ENCODE results near the gene FAM184B.
A peak's percentile ranks its signal among the peaks of the same experiment; 100 is the strongest.

FAM184B gene

GRCh38 chr4:17624821-17625220 is 156.6 kb downstream of the FAM184B start:
- no peak for DNase-seq

DNA sequence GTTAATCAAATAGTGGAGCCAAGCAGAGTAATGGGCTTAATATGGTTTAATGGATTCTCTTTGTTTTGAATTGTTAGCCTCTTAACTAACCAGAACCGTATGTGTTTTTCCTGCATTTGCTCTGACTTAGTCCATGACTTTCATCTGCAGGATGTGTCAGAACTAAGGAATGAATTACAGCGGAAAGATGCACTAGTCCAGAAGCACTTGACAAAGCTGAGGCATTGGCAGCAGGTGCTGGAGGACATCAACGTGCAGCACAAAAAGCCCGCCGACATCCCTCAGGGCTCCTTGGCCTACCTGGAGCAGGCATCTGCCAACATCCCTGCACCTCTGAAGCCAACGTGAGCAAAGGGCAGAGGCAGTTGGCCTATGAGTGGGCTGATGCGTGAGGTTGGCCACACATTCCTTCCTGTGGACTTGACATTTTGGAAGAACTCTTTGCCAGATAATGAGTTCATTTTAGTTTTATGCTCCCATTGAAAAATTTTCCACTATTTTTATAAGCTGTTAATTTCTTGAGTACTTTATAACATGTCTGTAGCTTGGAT is 157.9 kb downstream of the FAM184B start:
- no peak for DNase-seq

GRCh38 chr4:17619416-17620105 is 161.9 kb downstream of the FAM184B start:
- no peak for DNase-seq

GRCh38 chr4:17618926-17619325 is 162.5 kb downstream of the FAM184B start:
- DNase-seq, result no peak

GRCh38 chr4:17616283-17616682 is 165.1 kb downstream of the FAM184B start:
- DNase-seq, result no peak

GRCh38 chr4:17614416-17615299 is 166.8 kb downstream of the FAM184B start, which contains the start of gene MED28:
Gene MED28 (plus strand): TSS chr4:17614641. CDS start chr4:17614655, 14 bp downstream.
- peak; percentile 86 to 88 for DNase-seq

GRCh38 chr4:17613761-17614415 is 167.5 kb downstream of the FAM184B start:
- DNase-seq, result no peak

DNA sequence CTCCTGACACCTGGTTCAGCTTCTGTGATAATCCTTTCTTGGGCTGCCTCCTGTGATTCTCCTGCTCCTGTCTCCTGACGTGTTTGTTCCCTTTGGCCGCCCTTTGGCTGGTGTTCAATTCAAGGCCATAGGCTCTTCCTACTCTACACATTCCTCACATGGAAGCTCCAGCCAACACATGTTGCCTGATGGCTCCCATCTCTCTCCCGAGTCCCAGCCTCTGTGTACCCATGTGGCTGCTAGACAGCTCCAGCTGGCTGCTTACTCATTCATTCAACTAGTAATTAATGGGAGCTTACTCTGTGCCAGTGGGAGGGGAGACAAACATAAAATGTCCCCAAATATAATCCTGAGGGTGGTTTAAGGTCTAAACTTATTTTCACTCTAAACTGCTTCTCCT is 176.2 kb downstream of the FAM184B start:
- peak in 1 of 2 donors; percentile 16 for DNase-seq

DNA sequence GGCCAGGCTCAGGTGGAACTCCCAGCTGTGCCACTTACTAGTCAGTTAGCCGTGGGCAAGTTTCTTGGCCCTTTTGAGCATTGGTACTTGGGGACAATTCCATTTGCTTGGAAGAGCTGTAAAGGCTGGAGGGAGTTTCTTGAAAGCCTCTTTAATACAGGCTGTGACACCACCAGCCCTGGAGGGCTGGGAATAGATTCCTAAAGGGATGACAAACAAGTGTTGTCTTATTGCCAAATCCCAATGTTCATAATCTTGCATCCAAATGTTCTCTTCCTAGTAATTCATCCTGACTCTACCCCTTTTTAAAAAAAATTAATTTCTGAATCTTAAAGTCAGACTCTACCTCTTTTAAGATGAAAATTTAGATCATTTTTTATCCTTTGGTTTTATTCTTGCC is 181.6 kb downstream of the FAM184B start:
- DNase-seq, result no peak

DNA sequence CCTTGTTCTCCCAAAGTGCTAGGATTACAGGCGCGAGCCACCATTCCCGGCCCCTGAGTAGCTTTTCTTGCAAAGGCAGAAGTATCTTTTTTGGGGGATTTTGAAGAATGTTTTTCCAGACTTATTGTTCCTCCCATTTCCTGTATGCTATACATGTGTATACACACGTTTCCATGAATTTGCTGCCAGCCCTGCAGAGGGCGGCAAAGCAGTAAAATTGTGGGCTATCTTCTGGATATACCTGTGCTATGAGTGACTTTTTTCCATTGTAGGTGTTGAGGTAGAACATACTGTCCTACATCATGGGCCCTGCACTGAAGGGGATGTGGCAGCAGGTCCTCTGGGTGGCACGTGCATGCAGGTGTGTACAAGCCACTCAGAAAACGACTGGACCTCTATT is 183.9 kb downstream of the FAM184B start:
- DNase-seq, result no peak

DNA sequence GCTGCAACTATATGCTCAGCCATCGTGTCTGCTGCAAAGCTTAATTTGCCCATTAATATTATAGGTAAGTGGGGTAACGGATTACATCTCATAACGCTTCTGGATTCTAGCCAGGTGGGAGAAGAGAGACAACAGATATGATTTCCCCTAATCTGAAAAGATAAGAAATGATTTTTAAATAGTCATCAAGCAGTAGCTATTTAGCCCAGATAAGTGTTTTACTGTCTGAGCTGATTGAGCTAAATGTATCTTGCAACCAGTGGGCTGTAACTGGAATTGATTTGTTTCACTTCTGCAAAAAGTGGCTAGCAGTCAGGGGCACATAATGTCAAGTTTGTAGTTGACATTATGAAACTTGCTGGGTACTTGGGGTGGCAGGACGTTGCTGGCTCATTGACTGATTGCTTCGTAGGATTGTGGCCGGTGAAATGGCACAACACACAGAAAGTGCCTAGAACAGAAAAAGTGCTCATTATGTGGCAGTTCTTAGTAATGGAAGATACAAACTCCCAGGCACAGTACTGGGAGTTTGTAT is 185.9 kb downstream of the FAM184B start:
- DNase-seq, result no peak

DNA sequence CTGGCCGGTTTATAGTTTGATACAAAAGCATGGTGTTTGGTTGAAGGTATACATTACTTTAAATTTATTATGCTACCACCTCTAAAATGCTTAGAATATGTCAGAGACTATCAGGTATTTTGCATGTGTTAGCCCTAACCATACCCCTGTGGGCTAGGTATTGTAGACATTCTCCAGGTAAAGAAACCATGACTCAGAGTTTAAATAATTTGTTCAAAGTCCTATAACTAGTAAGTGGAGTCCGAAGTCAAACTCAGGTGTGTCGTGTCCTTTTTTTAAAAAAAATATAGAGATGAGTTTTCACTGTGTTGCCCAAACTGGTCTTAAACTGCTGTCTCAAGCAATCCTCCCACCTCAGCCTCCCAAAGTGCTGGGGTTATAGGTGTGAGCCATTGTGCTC is 192.1 kb downstream of the FAM184B start:
- no peak for DNase-seq

- DNase-seq, result peak in 1 of 2 donors; percentile 37
Measured at GRCh38 chr4:17587094-17587822, 194.2 kb downstream of the FAM184B start.

DNA sequence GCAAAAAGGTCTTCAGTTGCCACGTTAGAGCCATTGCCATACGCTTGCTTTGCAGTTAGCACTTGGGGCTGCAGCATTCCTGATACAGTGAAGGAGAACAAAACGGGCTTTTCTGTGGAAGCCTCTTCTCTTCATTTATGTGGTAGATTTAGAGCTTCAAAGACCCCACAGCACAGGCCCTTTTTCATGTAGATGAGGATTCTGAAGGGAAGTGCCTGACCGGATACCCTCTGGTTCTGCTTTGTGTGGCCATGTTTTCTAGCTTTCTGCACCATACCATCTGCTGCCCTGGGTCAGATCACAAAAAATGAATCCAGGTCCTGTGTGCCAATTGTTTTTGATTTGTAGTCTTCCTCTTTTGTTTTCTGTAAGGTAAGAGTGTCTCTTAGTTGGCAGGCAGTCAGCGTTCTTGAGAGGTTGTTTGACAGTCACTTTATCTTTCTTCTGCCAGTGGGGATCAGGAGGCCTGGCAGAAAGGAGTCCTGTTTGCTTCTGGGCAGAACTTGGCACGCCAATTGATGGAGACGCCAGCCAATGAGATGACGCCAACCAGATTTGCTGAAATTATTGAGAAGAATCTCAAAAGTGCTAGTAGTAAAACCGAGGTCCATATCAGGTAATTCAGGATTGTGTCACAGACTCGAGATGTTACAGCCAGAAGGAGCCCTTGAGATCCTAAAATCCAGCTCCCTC is 196.8 kb downstream of the FAM184B start:
- DNase-seq, result no peak

GRCh38 chr4:17583941-17584340 is 197.5 kb downstream of the FAM184B start:
- no peak for DNase-seq

DNA sequence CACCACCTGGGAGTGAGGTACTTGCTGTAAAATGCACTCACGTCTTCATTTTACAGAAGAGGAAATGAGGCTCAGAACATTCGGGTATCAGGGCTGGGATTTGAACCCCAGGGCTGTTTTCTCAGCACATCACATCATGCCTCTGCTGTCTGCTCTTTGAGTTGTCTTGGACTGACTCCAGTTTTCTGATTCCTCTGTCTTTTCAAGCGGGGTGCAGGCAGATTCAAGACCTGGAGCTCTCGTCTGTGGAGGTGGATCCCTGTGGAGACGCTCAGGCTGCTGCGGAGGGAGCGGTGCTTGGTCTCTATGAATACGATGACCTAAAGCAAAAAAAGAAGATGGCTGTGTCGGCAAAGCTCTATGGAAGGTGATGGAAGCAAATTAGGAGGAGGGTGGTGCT is 198.1 kb downstream of the FAM184B start:
- no peak for DNase-seq

- no peak for DNase-seq
Measured at GRCh38 chr4:17580969-17581368, 200.5 kb downstream of the FAM184B start.

All from hippocampal formation (tissue), 2 donors.